HG03520 (cell line): Measurements from ENCODE around the gene RGSL1.
A peak's percentile ranks its signal among the peaks of the same experiment; 100 is the strongest.

Experiments used
- ATAC-seq: cut with Tn5 transposase; IDR thresholded peaks from one replicate; pipeline ENCODE4 v1.9.1; 2021; ENCODE audit warnings: mild to moderate bottlenecking, moderate library complexity; ENCODE audit not compliant: unreplicated experiment

Gene RGSL1

DNA sequence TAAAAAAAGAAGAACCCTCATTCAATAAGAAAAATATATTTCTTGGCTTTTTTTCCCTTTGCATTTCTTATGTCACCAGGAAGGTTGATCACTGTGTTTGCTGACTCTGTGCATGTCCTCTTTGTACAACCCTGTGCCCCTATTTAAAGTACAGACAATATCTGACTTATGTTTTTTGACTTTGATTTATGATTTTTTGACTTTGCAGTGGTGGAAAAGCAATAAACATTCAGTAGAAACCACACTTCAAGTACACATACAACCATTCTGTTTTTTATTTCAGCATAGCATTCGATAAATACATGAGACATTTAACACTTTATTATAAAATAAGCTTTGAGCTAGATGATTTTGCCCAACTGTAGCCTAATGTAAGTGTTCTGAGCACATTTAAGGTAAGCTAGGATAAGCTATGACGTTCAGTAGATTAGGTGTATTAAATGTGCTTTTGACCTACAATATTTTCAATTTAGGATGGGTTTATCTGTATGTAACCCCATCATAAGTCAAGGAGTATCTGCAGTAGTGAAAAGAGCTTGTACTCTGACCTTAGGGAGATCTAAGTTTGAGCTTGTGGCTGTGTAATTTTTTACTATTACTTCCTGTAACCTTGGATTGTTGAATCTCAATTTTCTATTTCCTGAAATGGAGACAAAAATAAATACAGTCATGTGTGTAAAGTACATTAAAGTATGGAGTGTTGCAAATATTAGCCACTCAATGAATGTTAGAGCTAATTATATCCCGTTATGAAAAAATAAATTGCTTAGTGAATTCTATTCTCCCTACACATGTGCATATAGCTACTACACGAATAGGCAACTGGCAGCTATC lies 137.9 kb downstream of the RGSL1 start:
- ATAC-seq, result no peak

DNA sequence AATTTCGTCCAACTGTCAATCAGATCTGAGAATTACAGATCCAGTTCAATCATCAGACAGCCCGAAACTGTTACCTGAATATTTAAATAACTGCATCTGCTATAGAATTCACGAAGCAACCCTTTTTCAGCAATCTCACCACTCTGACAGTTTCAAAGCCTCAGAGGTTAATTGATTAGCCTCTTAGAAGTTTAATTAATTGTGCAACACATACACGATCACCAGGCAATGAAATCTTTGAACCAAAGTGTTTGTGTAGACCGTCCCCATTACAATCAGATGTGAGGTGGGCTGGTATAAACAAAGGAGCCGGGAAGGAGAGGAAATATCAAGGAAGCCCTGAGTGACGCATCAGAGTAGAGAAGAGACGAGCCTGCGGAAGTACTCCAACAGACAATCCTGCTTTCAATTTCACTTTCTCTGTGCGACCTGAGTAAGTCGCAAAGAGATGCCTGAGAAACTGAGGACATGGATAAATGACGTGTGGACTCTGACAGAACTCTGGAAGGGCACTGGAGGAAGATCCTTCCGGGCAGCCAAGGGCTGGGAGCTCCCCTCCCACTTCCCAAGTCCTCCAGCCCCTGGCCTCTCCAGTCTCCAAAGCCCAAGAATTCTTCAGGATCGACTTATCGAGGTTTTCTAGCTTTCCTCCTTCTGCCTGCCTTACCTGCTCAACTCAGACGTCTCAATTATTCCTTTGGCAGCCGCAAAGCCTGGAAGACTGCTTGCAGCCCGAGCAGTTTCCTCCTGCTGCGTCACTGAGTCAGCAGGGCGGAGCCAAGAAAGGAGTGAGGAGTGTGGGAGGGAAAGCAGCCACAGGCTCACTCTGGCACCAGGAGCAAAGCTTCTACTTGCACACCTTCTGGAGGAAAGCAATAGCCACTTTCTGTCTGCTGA lies 138.8 kb downstream of the RGSL1 start, which contains the start of gene RNASEL:
Gene RNASEL, minus strand, starts transcription at position 757 of the 897 bp plus-strand sequence. CDS start 2,450 bp downstream, outside the sequence.
- ATAC-seq, result peak; percentile 73

DNA sequence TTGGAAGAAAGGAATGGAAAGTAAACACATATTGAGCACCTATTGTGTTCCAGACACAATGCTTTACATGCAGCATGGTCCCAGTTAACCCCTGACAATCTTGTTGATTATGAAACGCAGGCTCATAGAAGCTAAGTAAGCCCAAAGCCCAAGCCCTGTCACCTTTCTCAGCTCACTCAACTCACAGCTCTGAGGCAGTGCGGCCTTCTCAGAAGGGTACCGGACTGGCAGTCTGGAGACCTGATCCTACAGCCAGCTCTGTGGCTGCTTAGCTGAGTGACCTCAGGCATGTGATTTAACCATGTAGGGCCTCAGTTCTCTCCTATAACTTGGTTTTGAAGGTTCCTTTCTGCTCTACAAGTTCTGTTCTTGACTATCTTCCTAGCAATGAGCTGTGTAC lies 139.6 kb downstream of the RGSL1 start:
- no peak for ATAC-seq

DNA sequence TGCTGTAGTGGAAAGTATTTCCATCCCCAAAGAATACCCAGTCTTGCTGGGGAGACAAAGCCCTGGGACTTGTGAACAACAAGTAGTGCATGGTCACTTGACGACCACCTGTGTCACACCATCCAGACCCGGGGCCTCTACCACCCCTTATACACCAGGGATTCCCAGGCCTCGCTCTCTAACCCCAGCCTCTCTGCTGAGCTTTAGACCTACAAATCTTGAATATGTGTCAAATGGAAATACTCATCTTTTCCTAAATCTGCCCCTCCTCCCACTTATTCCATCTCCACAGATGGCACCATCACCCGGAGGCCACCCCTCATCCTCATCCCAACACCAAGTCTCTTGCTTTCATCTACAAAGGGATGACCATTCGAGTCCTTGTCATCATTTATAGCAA lies 140.0 kb downstream of the RGSL1 start:
- no peak for ATAC-seq

DNA sequence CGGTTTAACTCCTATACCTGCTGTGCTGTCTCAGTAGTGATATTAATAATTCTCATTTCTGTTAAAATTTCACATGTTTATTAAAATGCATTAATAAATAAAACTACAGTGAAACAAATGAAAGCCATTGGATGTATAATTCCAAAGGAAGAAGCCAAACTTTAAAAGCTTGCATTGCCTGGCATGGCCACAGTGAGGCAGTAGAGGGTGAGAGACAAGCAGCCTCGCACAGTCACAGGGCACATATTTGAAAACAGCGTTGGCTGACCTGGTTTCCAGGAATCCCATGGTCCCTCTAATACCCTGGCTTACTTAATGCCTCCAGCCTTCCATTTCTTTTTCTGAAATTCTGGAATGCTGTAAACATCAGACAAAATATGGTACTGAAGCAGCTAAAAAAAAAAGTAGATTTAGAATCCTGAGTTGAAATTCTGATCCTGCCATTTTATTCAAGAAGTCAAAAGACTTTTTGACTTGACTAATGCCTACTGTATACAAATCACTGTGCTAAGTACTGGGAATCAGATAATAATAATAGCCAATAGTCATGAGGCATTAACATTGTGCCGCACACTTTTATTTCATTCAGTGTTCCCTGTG lies 145.8 kb downstream of the RGSL1 start:
- no peak for ATAC-seq

DNA sequence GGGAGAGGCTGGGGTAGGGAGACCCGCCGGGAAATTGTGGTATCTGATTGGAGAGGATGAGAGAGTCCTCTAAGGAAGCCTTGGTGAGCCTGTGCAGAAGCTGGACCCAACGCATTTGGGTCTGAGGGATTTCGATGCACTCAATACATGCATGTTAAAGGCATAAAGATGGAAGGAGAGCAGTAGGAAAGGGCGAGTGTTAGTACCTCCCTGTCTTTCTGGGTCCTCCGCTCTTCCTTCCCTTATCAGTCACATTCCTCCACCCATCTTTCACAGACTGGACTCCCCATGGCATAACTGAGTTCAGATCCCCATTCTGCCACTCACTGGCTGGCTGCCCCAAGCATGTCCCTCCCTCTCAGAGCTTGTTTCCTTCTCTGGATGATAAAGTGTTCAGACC lies 147.0 kb downstream of the RGSL1 start:
- ATAC-seq, result no peak

DNA sequence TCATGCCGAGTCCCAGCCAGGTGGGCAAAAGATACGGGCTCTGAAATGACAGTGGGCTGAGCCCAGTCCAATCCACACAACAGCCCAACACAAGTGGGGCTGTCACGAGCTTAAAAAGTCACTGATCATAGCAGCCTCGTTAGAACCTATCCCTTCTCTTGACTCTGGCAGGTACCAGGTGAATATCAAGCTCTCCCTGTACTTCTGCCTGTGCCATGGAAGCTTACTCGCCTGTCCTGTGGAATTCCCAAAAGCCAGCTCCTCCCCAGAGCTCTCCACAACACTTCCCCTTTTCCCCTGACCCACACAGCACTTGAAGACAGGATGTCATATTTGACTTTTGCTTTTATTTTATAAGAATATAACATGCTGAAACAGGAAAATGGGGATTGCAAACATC lies 148.3 kb downstream of the RGSL1 start:
- no peak for ATAC-seq

DNA sequence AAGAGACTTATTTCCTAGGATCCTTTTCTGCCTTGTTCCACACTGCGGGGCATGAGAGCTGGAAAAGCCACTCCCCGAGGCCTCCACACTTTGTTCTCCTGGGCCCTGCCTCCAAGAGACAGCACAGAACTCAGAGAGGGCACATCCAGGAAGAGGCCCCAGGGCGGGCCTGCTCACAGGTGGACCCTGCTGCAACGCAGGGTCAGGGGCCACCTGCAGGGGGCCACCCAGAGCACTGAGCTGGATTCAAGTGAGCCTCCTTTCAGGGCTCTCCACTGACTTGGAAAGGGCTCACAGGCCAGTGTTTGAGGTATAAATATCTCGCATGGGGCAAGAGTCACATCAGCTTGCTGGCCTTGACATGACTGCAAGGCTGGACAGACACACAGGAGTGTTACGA lies 149.4 kb downstream of the RGSL1 start:
- ATAC-seq, result no peak

DNA sequence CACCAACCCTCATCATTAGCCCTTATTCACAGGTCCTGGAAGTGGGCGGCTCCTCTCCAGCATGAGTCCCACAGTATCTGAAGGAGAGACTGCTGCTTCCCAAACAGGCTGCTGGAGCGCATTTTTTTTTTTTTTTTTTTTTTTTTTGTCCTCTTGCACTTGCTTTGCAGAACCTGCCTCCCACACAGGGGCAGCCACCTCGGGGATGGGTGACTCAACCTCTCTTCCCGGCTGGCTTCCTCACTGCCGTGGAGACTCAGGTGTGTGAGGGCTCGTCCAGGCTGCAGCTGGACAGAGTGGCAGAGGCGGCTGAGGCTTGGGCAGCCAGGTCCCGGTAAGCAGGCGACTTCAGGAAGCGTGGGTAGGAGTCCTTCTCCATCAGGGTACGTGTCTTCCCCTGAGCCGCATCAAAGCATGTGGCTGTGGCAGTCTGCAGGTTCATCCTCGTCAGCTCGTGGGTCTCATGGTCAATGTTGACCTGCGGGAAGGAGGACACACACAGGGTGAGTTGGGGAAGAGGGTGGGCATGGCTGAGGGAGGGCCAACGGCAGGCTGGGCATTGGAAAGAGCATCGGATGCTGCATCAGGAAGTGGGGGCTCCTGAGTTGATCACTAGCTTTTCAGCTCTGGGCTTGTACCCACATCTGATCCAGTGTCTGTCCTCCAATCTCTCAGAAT lies 150.2 kb downstream of the RGSL1 start:
- ATAC-seq, result no peak

DNA sequence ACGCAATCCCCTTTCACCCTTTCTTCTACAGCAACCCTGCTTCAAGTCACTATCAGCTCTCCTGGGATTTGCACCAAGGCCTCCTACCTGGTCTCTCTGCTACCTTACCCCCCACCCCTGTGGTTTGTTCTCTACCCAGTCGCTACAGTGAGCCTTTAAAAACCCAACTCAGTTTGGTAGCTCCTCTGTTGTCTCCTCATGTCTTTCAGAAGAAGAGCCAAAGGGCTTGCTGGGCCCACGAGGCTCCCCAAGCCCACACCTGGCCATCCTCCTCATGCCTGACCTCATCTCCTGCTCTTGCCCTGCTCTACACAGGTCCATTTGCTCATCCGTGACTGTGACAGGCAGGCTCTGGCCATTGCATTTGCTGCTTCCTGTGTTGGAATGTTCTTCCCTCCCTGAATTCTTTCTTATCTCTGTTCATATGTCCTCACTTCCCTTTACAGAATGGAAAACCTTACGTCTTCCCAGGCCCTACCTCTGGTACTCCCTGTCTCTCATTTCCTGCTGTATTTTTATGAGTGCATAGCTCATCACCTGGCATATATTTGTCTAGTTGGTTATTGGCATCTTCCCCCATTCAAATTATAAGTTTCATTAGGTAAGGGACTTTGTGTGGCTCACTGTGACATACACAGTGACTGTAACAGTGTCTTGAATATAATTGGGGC lies 150.9 kb downstream of the RGSL1 start:
- no peak for ATAC-seq

DNA sequence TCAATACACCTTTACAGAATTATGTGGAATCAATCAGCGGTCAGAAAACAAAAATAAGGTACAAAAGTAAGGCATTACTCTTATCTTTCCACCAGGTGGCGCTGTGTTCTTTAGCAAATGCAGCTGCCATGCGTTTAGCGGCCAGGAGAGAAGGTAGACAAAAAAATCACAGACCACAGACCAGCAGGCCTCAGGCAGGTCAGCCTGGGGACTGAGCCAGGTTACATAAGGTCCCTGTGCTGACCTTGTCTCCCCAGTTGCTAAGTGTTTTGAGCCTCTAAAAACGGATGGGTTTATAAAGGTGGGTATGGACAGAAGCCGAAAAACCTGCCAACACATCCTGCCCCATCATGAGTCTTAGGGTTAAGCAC lies 151.5 kb downstream of the RGSL1 start:
- ATAC-seq, result no peak

DNA sequence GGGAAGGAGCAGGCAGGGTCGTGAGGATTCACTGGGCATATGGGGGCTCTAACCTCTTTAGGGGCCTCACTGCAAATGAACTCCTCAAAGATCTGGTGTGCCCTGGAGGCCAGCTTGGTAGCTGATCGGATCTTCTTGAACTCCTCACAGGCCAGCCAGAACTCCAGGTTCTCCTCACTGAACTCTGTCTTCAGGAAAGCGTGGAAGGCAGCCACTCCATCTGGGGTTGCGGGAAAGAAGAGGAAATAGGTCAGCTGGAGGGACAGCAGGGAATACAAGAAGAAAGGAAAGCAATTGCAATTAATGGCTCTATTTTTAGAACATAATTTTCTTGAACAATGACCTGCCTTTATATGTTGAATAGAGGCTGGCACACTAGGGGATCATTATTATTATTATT lies 152.0 kb downstream of the RGSL1 start:
- no peak for ATAC-seq

DNA sequence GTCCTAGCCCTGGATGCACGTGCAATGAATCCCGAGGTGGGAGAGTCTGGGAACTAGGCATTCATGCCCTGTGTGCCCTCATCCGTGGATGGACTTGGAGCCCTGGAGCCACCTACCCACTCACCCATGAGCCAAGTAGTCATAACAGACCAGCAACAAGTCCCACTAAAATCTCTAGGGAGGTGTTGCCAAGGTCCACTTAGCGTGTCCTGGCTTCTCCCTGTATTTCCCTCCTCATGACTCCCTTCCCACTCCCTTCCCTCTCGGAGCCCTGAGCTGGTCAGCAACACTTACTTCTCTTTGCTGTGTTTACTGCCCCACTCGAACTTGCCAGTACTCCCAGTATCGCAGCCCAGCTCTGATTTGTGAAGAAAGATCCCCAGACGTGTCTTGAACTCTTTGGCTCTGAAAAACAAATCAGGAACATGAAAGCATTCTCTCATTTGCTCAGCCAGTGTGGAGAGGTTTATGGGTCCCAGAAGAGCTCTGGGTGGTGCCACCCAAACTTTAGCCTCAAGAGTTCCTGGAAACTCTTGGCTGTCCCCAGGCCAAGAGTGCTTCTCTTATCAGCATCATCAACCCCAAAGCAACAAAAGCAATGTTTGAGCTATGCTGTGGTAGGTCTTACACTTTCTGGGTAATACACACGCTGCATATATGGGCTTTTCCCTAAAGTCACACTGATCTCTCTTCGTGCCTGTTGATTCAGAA lies 153.1 kb downstream of the RGSL1 start:
- ATAC-seq, result no peak

DNA sequence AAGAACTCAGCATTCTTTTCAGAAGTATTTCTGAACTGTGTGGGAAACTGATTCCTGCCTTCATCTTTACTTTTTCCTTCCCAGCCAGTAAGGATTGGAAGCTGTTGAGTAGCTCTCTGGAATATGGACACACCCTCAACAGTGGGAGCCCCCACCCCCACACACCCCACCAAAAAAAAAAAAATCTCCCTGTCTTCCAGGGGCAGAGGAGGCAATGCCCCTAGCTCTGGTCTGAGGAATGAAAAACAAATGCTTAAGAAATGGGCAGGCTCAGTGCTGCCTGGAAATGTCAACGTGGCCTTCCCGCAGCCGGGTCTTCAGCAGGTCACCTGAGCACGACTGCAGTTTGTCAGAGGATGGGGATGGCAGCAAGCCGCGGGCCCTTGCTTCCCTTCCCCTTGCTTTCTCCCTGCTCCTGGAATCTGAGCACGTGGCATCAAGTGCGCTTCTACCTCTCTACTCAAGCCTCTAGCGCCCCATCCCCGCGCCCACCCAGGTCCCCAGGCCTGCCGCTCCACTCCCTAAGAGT lies 153.8 kb downstream of the RGSL1 start:
- no peak for ATAC-seq

DNA sequence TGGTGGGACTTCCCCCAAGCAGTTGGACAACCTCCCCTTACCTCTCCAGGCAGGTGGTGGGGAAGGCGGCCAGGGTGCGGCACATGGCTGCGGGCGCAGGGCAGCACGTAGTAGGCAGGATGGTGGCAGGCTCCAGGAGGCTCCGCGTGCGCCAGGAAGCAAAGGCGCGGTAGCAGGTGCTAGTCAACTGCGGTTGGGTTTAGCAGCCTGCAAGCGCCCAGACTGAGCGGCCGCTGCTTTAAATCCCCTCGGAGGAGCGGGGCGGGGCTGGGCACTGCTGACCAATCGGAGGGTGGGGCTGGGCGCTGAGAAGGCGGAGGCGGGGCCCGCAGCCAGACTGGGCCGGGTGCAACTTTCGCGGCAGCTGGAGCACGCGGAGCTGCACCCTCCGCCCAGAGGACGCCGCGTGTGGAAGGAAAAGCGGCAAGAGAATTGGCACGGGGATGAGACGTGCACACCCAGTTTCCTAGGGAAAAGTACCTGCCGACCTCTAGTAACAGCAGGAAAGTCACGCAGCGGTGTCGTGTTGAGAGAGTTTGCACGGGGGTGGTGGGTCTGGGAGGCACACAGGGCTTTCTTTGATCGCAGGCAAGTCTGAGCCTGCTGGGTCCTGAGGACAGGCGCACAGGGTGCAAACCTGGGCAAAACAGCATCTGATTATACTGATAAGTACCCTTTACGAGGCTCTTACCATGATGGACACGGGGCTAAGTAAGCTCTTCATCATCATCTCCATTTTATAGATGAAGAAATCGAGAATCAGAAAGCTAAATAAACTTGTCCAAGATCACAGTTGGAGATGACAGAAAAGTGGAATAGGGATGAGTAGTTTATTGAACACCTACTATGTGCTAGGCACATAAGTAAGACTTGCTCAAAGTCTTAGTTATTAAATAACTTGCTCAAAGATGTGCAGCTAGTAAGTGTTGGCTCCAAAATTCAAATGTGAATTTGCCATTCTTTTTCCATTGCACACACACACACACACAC lies 154.5 kb downstream of the RGSL1 start, which contains the start of gene RGS16:
Gene RGS16, minus strand, starts transcription at position 215 of the 990 bp plus-strand sequence. Its CDS starts 130 bp downstream, at position 85.
- peak; percentile 80 for ATAC-seq

DNA sequence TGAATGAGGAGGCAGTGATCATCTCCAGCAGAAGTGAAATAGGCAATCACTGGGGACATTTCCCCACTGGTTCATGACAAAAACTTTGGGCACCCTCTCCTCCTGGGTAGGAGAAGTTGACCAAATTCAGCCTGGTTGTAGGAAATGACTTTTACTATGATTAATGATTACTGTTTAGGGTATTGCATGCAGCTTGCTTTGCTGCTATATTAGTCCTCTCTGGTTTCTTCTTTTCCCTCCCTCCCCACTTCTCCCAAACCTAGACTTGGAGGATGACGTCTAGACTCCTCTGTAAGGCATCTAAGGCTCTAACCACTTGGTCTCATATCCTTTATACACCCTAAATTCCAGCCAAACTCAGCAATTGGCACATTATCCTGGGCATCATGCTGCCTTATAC lies 157.6 kb downstream of the RGSL1 start:
- ATAC-seq, result no peak

DNA sequence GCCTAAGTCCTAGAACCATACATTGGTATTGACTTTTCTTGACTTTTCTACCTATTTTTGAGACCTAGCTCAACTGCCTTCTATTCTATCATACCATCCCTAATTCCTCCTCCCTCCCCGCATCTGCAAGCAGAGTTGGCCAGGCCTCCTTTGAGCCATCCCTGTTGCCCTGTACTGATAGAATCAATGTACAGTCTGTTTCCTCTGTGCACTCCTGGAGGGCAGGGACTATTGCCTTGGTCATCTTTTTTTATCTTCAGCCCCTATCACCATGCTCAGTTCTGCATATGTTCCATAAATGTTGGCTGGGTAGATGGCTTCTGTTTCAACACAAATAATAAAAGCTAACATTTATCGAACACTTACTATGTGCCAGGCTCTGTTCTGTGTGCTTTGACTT lies 158.3 kb downstream of the RGSL1 start:
- no peak for ATAC-seq
